Glutamatergic neuron (in vitro differentiated cells): ENCODE data around the gene ATP8A2. TPM values are rescaled to one million over a fixed set of nuclear protein-coding genes. Genes with fewer than 3 reads are reported as not detected.

ENCODE experiments used
- DNase-seq: peaks from one replicate; pipeline ENCODE4 v3.0.0; 2022
- H3K27ac Mint-ChIP-seq: one replicate; pipeline ENCODE4 v1.8.0; 2020; ENCODE audit warnings: mild to moderate bottlenecking, mixed read lengths, inconsistent platforms; ENCODE audit not compliant: unreplicated experiment
- H3K27me3 Mint-ChIP-seq: one replicate; pipeline ENCODE4 v1.8.0; 2020; ENCODE audit warnings: mild to moderate bottlenecking, moderate library complexity, mixed read lengths, inconsistent platforms; ENCODE audit not compliant: unreplicated experiment
- H3K36me3 Mint-ChIP-seq: one replicate; pipeline ENCODE4 v1.8.0; 2020; ENCODE audit warnings: mild to moderate bottlenecking, mixed read lengths, inconsistent platforms; ENCODE audit not compliant: unreplicated experiment
- H3K4me1 Mint-ChIP-seq: one replicate; pipeline ENCODE4 v1.8.0; 2020; ENCODE audit warnings: mild to moderate bottlenecking, low read depth, mixed read lengths, inconsistent platforms; ENCODE audit not compliant: unreplicated experiment
- H3K4me3 Mint-ChIP-seq: one replicate; pipeline ENCODE4 v1.8.0; 2020; ENCODE audit warnings: mild to moderate bottlenecking, mixed read lengths, inconsistent platforms; ENCODE audit not compliant: unreplicated experiment
- H3K9me3 Mint-ChIP-seq: one replicate; pipeline ENCODE4 v1.8.0; 2020; ENCODE audit warnings: mild to moderate bottlenecking, moderate library complexity, mixed read lengths, inconsistent platforms; ENCODE audit not compliant: unreplicated experiment
- total RNA-seq: library from RNA; stranded (reverse); fragmentation: NEBNext Ultra II Directional; extraction: Animal tissue kit (Norgen Biotek cat#: 25700); gene quantifications from one replicate; pipeline ENCODE4 v1.2.1, GENCODE V29; 2021; ENCODE audit not compliant: unreplicated experiment
- TF ChIP-seq, protein P1 (sequence below): fragments of 200-600 bp; sonication (generic); IDR thresholded peaks from one replicate; pipeline ENCODE4 v1.5.0; 2021; ENCODE audit not compliant: partially characterized antibody, unreplicated experiment

The ATP8A2 gene
- total RNA-seq, 1 donor from 2014 or later, result 70.1 TPM

DNA sequence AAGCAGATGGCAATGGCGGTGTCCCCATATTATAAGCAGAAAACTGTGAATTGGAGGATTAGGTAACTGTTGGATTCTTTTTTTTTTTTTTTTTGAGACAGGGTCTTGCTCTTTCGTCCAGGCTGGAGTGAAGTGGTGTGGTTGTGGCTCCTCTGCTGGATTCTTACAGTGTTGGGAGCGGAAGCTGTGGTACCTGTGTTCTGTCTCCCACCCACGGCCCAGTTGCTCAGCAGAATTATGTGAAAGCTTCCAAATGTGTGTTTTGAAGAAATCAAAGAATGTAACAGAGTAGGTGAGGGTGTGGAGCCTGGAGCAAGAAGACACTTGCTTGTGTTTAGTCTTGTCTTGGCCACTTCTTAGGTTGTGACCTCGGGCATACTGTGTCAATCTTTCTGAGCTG is 384.5 kb downstream of the ATP8A2 start:
- Mint-ChIP-seq H3K36me3 (peaks cover 4% of the 10 kb centered on the region), H3K4me1 (peaks cover 16% of the 10 kb centered on the region), H3K9me3 (peaks cover 3% of the 10 kb centered on the region), H3K4me3 (no peak overlapping the region), H3K27me3 (peaks cover 4% of the 10 kb centered on the region), H3K27ac (no peak overlapping the region)
- TF ChIP-seq, protein P1, sequence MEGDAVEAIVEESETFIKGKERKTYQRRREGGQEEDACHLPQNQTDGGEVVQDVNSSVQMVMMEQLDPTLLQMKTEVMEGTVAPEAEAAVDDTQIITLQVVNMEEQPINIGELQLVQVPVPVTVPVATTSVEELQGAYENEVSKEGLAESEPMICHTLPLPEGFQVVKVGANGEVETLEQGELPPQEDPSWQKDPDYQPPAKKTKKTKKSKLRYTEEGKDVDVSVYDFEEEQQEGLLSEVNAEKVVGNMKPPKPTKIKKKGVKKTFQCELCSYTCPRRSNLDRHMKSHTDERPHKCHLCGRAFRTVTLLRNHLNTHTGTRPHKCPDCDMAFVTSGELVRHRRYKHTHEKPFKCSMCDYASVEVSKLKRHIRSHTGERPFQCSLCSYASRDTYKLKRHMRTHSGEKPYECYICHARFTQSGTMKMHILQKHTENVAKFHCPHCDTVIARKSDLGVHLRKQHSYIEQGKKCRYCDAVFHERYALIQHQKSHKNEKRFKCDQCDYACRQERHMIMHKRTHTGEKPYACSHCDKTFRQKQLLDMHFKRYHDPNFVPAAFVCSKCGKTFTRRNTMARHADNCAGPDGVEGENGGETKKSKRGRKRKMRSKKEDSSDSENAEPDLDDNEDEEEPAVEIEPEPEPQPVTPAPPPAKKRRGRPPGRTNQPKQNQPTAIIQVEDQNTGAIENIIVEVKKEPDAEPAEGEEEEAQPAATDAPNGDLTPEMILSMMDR, result no peak
- no peak for DNase-seq

DNA sequence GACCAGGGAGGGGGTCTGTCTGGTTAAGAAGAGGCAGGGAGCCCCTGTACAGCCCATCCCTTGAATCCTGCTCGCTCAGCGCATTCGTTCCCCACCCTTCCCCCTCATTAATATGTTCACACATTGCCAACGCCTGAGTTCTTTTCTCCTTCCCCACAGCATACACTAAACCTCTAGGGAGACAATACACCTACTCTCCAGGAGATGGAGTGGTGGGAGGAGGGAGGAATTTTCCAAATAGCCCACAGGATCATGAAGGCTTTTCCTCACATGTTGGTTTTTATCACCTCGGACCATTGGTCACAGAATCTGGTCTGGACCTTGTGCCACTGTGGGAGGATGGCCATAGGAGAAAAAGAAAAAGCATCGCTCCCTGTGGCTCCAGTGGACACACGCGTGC is 385.1 kb downstream of the ATP8A2 start:
- Mint-ChIP-seq H3K27me3 (peaks cover 4% of the 10 kb centered on the region), H3K9me3 (peaks cover 3% of the 10 kb centered on the region), H3K4me3 (no peak overlapping the region), H3K27ac (no peak overlapping the region), H3K4me1 (peaks cover 16% of the 10 kb centered on the region), H3K36me3 (peaks cover 4% of the 10 kb centered on the region)
- DNase-seq, result no peak
- TF ChIP-seq, protein P1, result no peak

DNA sequence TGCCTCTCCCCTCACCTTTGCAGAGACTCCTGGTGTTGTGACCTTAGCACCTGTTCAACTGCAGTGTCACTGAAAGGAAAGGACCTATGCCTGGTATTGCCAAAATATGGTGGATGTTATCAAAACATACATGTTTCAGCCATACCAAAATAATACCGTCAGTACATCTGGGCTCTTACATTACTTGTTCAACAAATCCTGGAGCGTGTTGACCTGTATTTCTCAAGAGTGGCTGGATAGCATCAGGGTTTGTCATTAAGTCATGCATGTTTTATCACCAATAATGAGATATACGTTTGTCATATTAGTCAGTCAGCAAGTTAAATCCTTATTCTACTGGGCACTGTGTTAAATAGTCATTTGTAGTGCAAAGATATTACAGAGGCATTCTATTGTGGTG is 389.3 kb downstream of the ATP8A2 start:
- Mint-ChIP-seq H3K4me1 (peaks cover 22% of the 10 kb centered on the region), H3K36me3 (no peaks in the 10 kb centered on the region), H3K4me3 (no peak overlapping the region), H3K27ac (no peak overlapping the region), H3K27me3 (peaks cover 1% of the 10 kb centered on the region), H3K9me3 (no peaks in the 10 kb centered on the region)
- DNase-seq, result no peak
- TF ChIP-seq, protein P1, result no peak

DNA sequence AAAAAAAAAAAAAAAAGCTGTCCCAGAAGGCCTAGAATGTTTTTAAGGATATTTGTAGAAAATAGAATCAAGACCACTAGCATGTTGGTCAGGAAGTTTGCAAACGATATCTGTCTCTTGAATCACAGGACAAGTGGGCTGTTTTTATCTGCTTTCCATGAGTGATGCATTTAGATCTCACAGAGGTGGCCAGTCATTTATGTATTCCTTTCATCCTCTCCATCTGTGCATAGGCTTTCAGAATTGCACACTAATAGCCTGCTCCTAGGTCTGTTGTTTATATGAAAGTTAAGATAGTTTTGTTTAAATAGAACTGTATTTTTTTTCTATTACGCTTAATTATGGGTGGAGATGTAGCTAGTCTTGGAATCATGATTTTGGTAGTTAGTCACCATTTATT is 390.5 kb downstream of the ATP8A2 start:
- H3K9me3 Mint-ChIP-seq, result no peaks in the 10 kb centered on the region
- DNase-seq, result no peak
- peaks cover 1% of the 10 kb centered on the region for H3K27me3 Mint-ChIP-seq
- no peaks in the 10 kb centered on the region for H3K36me3 Mint-ChIP-seq
- H3K27ac Mint-ChIP-seq, result peak overlapping the region; percentile 23
- peaks cover 16% of the 10 kb centered on the region for H3K4me1 Mint-ChIP-seq
- H3K4me3 Mint-ChIP-seq, result no peak overlapping the region
- TF ChIP-seq, protein P1, result no peak

DNA sequence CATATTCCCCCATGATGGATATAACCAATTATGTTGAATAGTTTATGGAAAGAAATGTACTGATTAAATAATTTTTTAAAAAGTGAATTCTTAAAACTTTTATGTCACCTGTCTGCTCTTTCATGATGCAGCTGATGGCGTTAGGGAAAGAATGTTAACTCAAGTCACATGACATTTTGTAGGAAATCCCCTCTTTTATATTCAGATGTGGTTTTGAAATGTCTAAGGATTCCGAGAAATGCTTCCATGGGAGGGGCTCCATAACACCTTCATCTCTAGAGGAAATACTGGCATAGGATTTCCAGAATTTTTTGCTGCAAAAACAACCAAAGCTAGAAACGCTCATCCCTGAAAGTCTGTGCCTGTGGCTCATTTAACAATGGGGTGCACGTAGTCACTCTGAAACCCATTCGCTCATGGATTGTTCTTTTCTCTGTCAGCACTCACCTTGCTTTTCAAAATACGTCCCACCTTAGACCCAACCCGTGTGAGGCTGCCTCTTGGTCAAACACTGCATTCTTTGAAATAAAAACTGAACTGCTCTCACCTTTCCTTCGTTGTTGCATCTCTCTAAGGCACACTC is 391.1 kb downstream of the ATP8A2 start:
- H3K36me3 Mint-ChIP-seq, result no peaks in the 10 kb centered on the region
- TF ChIP-seq, protein P1, result no peak
- H3K4me3 Mint-ChIP-seq, result no peak overlapping the region
- H3K9me3 Mint-ChIP-seq, result no peaks in the 10 kb centered on the region
- peaks cover 14% of the 10 kb centered on the region for H3K4me1 Mint-ChIP-seq
- DNase-seq, result no peak
- peaks cover 1% of the 10 kb centered on the region for H3K27me3 Mint-ChIP-seq
- no peak overlapping the region for H3K27ac Mint-ChIP-seq
